Measurements from ENCODE around the gene MTHFD2.
"Not testable (repeated sequence)": the region's sequence is repeated elsewhere in the genome, so short reads cannot be mapped to it uniquely, and the experiment has no call there.

Gene MTHFD2

GRCh38 chr2:74179063-74179865 is 19.2 kb upstream of the MTHFD2 start:
- no peaks in the 10 kb centered on the region for H3K36me3 ChIP-seq (ENCODE audit: control insufficient read depth, insufficient read depth, low read length)
- peak overlapping the region; percentile 56 for H3K4me3 ChIP-seq (ENCODE audit: low read length)
- H3K4me1 ChIP-seq (ENCODE audit: control insufficient read depth, insufficient read depth, low read length), result peaks cover 4% of the 10 kb centered on the region
- H3K9ac ChIP-seq (ENCODE audit: low read length), result peak overlapping the region; percentile 99
- no peaks in the 10 kb centered on the region for H3K27me3 ChIP-seq (ENCODE audit: control insufficient read depth, insufficient read depth, low read length)
- H3K9me3 ChIP-seq (ENCODE audit: control insufficient read depth, low read length), result no peaks in the 10 kb centered on the region

DNA sequence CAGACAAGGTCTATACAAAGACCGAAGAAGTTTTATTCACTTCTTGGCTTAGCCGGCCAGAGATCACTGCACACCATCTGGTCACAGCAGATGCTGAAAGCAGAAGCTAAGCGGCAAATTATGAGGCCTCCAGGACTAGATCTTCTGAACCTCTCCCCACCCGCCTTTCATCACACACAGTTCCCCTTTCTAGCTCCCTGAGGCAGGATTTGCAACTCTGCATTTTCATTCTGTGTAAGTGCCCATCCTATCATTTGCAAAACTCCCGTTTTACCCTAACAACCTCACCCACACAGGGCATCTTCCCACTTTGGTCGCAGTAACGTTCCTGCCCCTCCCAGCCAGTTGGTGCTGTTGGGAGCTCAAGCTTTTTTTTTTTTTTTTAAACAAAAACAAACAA is 16.7 kb upstream of the MTHFD2 start:
- peaks cover 3% of the 10 kb centered on the region for H3K4me1 ChIP-seq (ENCODE audit: control insufficient read depth, insufficient read depth, low read length)
- H3K27me3 ChIP-seq (ENCODE audit: control insufficient read depth, insufficient read depth, low read length), result no peaks in the 10 kb centered on the region
- H3K36me3 ChIP-seq (ENCODE audit: control insufficient read depth, insufficient read depth, low read length), result no peaks in the 10 kb centered on the region
- no peaks in the 10 kb centered on the region for H3K9me3 ChIP-seq (ENCODE audit: control insufficient read depth, low read length)
- H3K9ac ChIP-seq (ENCODE audit: low read length), result no peak overlapping the region
- H3K4me3 ChIP-seq (ENCODE audit: low read length), result no peak overlapping the region

DNA sequence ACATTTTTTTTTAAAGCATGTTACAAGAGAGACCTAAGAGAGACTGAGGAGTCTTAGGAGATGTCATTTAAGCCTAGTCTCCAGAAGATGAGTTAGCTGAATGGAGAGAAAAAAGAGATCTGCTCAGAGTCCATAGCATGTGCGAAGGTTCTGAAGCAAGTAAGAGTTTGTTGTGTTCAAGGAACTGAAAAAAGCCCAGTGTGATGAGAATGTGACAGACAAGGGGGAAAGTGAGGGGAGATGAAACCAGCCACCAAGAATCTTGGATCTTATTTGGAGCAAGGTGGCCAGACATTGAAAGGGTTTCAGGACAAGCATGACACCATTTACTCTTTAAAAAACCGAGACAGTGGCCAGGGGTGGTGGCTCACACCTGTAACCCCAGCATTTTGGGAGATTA is 14.5 kb upstream of the MTHFD2 start:
- no peaks in the 10 kb centered on the region for H3K4me1 ChIP-seq (ENCODE audit: control insufficient read depth, insufficient read depth, low read length)
- H3K9me3 ChIP-seq (ENCODE audit: control insufficient read depth, low read length), result no peaks in the 10 kb centered on the region
- no peaks in the 10 kb centered on the region for H3K36me3 ChIP-seq (ENCODE audit: control insufficient read depth, insufficient read depth, low read length)
- H3K27me3 ChIP-seq (ENCODE audit: control insufficient read depth, insufficient read depth, low read length), result no peaks in the 10 kb centered on the region
- no peak overlapping the region for H3K4me3 ChIP-seq (ENCODE audit: low read length)
- no peak overlapping the region for H3K9ac ChIP-seq (ENCODE audit: low read length)

DNA sequence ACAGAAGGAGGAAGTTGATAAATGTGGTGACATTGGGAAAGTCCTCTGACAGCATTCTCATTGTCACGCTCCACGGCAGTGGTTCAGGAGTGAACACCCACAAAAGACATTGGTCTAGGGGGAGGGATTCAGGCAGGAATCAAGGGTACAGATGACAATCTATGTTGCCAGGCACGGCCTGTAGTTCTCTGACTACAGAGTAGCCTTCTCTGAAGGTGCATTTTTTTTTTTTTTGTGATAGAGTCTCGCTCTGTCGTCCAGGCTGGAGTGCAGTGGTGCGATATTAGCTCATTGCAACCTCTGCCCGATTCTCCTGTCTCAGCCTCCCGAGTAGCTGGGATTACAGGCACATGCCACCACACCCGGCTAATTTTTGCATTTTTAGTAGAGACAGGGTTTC is 12.4 kb upstream of the MTHFD2 start:
- Histone ChIP-seq H3K36me3 (ENCODE audit: control insufficient read depth, insufficient read depth, low read length) (no peaks in the 10 kb centered on the region), H3K9me3 (ENCODE audit: control insufficient read depth, low read length) (no peaks in the 10 kb centered on the region), H3K4me3 (ENCODE audit: low read length) (no peak overlapping the region), H3K9ac (ENCODE audit: low read length) (no peak overlapping the region), H3K27me3 (ENCODE audit: control insufficient read depth, insufficient read depth, low read length) (no peaks in the 10 kb centered on the region), H3K4me1 (ENCODE audit: control insufficient read depth, insufficient read depth, low read length) (no peaks in the 10 kb centered on the region)

DNA sequence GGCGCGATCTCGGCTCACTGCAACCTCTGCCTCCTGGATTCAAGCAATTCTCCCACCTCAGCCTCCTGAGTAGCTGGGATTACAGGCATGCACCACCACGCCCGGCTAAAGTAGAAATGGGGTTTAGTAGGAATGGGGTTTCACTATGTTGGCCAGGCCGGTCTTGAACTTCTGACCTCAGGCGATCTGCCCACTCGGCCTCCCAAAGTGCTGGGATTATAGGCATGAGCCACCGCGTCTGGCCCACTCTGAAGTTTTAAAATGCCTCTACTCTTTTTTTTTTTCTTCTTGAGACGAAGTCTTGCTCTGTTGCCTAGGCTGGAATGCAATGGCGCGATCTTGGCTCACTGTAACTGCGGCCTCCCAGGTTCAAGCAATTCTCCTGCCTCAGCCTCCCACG is 11.7 kb upstream of the MTHFD2 start:
- H3K4me3 ChIP-seq (ENCODE audit: low read length); H3K36me3 ChIP-seq (ENCODE audit: control insufficient read depth, insufficient read depth, low read length); H3K4me1 ChIP-seq (ENCODE audit: control insufficient read depth, insufficient read depth, low read length); H3K9ac ChIP-seq (ENCODE audit: low read length); H3K27me3 ChIP-seq (ENCODE audit: control insufficient read depth, insufficient read depth, low read length); H3K9me3 ChIP-seq (ENCODE audit: control insufficient read depth, low read length): not testable (repeated sequence)

DNA sequence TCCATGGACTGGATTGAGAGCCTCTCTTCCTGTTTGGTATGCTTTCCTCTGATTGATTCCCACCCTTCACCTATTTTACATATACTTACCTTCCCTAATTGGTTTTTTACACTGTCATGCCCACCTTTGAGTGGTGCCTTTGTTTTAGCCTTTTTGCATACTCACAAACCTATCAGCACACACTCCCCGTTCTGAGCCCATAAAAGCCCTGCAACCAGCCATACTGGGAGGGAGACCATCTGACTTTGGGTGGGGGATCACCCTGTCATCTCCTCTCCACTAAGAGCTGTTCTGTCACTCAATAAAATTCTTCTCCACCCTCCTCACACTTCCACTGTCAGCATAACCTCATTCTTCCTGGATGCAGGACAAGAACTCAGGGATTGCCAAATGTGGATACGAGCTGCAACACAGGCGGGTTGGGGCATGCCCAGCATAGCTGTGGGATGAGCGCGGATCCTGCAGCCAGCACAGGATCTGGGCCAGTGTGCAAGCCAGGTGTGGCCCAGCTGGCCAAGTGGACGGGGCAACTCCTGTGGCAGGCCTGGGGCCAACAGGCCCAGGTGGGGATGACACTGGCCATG is 10.3 kb upstream of the MTHFD2 start:
- Histone ChIP-seq H3K9me3 (ENCODE audit: control insufficient read depth, low read length) (no peaks in the 10 kb centered on the region), H3K9ac (ENCODE audit: low read length) (no peak overlapping the region), H3K27me3 (ENCODE audit: control insufficient read depth, insufficient read depth, low read length) (no peaks in the 10 kb centered on the region), H3K36me3 (ENCODE audit: control insufficient read depth, insufficient read depth, low read length) (no peaks in the 10 kb centered on the region), H3K4me1 (ENCODE audit: control insufficient read depth, insufficient read depth, low read length) (no peaks in the 10 kb centered on the region), H3K4me3 (ENCODE audit: low read length) (no peak overlapping the region)

DNA sequence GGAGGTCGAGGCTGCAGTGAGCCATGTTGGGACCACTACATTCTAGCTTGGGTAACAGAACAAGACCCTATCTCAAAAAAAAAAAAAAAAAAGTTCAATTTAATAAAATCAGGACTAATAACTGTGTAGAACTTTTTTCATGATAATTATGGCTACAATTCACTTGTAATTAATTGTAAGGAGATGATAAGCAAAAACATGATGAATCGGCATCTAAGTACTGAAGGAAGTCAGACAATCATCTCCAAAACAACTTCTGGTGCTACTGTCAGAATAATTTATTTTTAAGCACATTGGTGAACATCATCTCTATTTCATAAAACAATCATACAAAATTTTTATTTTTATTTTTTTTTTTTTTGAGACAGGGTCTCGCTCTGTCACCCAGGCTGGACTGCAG is 9.7 kb upstream of the MTHFD2 start:
- no peaks in the 10 kb centered on the region for H3K27me3 ChIP-seq (ENCODE audit: control insufficient read depth, insufficient read depth, low read length)
- H3K36me3 ChIP-seq (ENCODE audit: control insufficient read depth, insufficient read depth, low read length), result no peaks in the 10 kb centered on the region
- no peak overlapping the region for H3K4me3 ChIP-seq (ENCODE audit: low read length)
- H3K9me3 ChIP-seq (ENCODE audit: control insufficient read depth, low read length), result no peaks in the 10 kb centered on the region
- no peaks in the 10 kb centered on the region for H3K4me1 ChIP-seq (ENCODE audit: control insufficient read depth, insufficient read depth, low read length)
- H3K9ac ChIP-seq (ENCODE audit: low read length), result no peak overlapping the region

- Histone ChIP-seq H3K27me3 (ENCODE audit: control insufficient read depth, insufficient read depth, low read length) (no peaks in the 10 kb centered on the region), H3K4me1 (ENCODE audit: control insufficient read depth, insufficient read depth, low read length) (no peaks in the 10 kb centered on the region), H3K36me3 (ENCODE audit: control insufficient read depth, insufficient read depth, low read length) (no peaks in the 10 kb centered on the region)
Observed at GRCh38 chr2:74191596-74192380, 6.6 kb upstream of the MTHFD2 start.

GRCh38 chr2:74194799-74195198 is 3.6 kb upstream of the MTHFD2 start:
- no peaks in the 10 kb centered on the region for H3K36me3 ChIP-seq (ENCODE audit: control insufficient read depth, insufficient read depth, low read length)
- peaks cover 3% of the 10 kb centered on the region for H3K4me1 ChIP-seq (ENCODE audit: control insufficient read depth, insufficient read depth, low read length)
- H3K27me3 ChIP-seq (ENCODE audit: control insufficient read depth, insufficient read depth, low read length), result no peaks in the 10 kb centered on the region
- no peak overlapping the region for H3K9ac ChIP-seq (ENCODE audit: low read length)
- H3K9me3 ChIP-seq (ENCODE audit: control insufficient read depth, low read length), result no peaks in the 10 kb centered on the region
- no peak overlapping the region for H3K4me3 ChIP-seq (ENCODE audit: low read length)

More at GRCh38 chr2:74191596-74192380, 6.6 kb upstream of the MTHFD2 start:
- Histone ChIP-seq H3K4me3 (ENCODE audit: low read length) (no peak overlapping the region), H3K9ac (ENCODE audit: low read length) (no peak overlapping the region), H3K9me3 (ENCODE audit: control insufficient read depth, low read length) (no peaks in the 10 kb centered on the region)

GRCh38 chr2:74197049-74197448 is 1.4 kb upstream of the MTHFD2 start:
- no peak overlapping the region for H3K4me3 ChIP-seq (ENCODE audit: low read length)
- no peaks in the 10 kb centered on the region for H3K36me3 ChIP-seq (ENCODE audit: control insufficient read depth, insufficient read depth, low read length)
- no peak overlapping the region for H3K9ac ChIP-seq (ENCODE audit: low read length)
- no peaks in the 10 kb centered on the region for H3K27me3 ChIP-seq (ENCODE audit: control insufficient read depth, insufficient read depth, low read length)
- H3K4me1 ChIP-seq (ENCODE audit: control insufficient read depth, insufficient read depth, low read length), result peaks cover 5% of the 10 kb centered on the region
- H3K9me3 ChIP-seq (ENCODE audit: control insufficient read depth, low read length), result no peaks in the 10 kb centered on the region

GRCh38 chr2:74198023-74198460 is 373 bp upstream of the MTHFD2 start:
- Histone ChIP-seq H3K36me3 (ENCODE audit: control insufficient read depth, insufficient read depth, low read length) (no peaks in the 10 kb centered on the region), H3K4me1 (ENCODE audit: control insufficient read depth, insufficient read depth, low read length) (peaks cover 5% of the 10 kb centered on the region), H3K4me3 (ENCODE audit: low read length) (peak overlapping the region; percentile 93), H3K9me3 (ENCODE audit: control insufficient read depth, low read length) (no peaks in the 10 kb centered on the region), H3K27me3 (ENCODE audit: control insufficient read depth, insufficient read depth, low read length) (no peaks in the 10 kb centered on the region), H3K9ac (ENCODE audit: low read length) (peak overlapping the region; percentile 89)

DNA sequence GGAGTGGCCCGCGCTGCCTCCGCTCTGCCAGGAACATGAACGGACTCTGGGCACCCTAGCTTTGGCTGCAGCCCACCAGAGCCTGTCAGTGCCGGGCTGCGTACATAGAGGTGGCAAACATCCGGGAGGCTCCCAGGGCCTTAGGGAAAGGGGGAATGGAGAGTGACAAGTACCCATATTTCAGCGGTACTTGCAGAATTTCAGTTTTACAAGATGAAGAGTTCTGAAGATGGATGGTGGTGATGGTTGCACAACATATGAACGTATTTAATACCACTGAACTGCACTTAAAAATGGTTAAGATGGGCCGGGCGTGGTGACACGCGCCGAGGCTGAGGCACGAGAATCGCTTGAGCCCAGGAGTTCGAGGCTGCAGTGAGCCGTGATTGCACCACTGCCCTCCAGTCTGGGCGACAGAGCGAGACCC is 873 bp downstream of the MTHFD2 start:
- Histone ChIP-seq H3K4me1 (ENCODE audit: control insufficient read depth, insufficient read depth, low read length) (peaks cover 5% of the 10 kb centered on the region), H3K36me3 (ENCODE audit: control insufficient read depth, insufficient read depth, low read length) (no peaks in the 10 kb centered on the region), H3K4me3 (ENCODE audit: low read length) (peak overlapping the region; percentile 93), H3K9me3 (ENCODE audit: control insufficient read depth, low read length) (no peaks in the 10 kb centered on the region), H3K9ac (ENCODE audit: low read length) (peak overlapping the region; percentile 89), H3K27me3 (ENCODE audit: control insufficient read depth, insufficient read depth, low read length) (no peaks in the 10 kb centered on the region)
